ENCODE results near the gene INTS6L.

DNA sequence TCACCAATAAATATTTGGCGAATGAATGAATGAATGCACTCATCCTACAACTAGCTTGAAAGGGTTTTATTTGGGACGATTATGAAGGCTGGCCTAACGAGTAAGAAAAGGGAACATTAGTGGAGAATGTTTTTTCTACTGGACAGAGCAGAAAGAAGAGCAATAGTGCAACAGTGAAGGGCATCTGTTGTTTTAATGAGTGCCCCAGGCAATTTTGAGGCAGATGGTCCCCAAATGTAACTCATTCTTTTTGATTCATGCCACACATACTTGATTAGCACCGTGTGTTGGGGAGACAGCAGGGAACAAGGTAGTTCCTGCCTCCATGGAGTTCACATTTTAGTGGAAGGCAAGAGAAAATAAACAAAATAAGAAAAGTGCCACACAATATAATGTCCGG lies 22.7 kb upstream of the INTS6L start:
- TF ChIP-seq, protein P1, sequence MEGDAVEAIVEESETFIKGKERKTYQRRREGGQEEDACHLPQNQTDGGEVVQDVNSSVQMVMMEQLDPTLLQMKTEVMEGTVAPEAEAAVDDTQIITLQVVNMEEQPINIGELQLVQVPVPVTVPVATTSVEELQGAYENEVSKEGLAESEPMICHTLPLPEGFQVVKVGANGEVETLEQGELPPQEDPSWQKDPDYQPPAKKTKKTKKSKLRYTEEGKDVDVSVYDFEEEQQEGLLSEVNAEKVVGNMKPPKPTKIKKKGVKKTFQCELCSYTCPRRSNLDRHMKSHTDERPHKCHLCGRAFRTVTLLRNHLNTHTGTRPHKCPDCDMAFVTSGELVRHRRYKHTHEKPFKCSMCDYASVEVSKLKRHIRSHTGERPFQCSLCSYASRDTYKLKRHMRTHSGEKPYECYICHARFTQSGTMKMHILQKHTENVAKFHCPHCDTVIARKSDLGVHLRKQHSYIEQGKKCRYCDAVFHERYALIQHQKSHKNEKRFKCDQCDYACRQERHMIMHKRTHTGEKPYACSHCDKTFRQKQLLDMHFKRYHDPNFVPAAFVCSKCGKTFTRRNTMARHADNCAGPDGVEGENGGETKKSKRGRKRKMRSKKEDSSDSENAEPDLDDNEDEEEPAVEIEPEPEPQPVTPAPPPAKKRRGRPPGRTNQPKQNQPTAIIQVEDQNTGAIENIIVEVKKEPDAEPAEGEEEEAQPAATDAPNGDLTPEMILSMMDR (IDR thresholded peaks at IDR 0.05) = no peak
- TF ChIP-seq POLR2A (IDR thresholded peaks at IDR 0.05) = no peak

All from testis (tissue), 2 donors.